ENCODE data around the gene INHBA.
A peak's percentile ranks its signal among the peaks of the same experiment; 100 is the strongest.

INHBA gene

DNA sequence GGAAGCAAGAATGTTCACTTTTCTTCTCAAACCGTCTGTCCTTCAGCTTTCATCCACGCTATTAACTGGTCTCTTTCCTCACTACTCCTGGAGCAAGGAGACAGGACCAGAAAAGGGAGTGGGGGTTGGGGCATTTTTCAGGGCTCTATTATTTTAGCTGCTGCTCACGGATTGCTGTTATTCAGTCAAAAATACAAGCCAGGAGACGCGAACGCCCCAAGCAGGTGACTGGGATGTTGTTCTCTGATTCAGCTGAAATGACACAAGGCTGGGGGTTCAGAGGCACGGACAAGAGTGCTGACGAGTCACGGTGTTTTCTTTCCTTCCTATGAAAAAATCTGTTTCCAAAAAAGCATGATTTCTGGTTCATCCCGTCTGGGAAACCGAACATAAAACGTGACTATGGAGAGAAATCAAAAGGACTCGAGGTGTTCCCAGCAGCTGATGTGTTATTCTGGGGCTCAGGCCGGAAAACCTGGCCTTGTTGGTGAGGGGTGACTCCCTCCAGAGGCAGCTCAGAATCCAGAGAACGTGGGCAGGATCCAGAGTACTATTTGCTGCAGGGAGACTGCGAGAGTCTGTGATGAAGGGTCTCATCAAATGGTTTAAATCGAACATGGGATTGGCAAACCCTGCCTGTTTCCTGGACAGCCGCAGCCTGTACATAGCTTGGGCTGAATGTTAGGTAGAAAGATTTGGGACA, 3.5 kb upstream of the INHBA start:
- DNase-seq (ENCODE audit: low spot score) = no peak
- peak overlapping the region; percentile 80 for H3K4me3 ChIP-seq
- H3K27ac ChIP-seq = peak overlapping the region; percentile 91 to 94
- TF ChIP-seq, protein P1, sequence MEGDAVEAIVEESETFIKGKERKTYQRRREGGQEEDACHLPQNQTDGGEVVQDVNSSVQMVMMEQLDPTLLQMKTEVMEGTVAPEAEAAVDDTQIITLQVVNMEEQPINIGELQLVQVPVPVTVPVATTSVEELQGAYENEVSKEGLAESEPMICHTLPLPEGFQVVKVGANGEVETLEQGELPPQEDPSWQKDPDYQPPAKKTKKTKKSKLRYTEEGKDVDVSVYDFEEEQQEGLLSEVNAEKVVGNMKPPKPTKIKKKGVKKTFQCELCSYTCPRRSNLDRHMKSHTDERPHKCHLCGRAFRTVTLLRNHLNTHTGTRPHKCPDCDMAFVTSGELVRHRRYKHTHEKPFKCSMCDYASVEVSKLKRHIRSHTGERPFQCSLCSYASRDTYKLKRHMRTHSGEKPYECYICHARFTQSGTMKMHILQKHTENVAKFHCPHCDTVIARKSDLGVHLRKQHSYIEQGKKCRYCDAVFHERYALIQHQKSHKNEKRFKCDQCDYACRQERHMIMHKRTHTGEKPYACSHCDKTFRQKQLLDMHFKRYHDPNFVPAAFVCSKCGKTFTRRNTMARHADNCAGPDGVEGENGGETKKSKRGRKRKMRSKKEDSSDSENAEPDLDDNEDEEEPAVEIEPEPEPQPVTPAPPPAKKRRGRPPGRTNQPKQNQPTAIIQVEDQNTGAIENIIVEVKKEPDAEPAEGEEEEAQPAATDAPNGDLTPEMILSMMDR (IDR thresholded peaks at IDR 0.05) = no peak

DNA sequence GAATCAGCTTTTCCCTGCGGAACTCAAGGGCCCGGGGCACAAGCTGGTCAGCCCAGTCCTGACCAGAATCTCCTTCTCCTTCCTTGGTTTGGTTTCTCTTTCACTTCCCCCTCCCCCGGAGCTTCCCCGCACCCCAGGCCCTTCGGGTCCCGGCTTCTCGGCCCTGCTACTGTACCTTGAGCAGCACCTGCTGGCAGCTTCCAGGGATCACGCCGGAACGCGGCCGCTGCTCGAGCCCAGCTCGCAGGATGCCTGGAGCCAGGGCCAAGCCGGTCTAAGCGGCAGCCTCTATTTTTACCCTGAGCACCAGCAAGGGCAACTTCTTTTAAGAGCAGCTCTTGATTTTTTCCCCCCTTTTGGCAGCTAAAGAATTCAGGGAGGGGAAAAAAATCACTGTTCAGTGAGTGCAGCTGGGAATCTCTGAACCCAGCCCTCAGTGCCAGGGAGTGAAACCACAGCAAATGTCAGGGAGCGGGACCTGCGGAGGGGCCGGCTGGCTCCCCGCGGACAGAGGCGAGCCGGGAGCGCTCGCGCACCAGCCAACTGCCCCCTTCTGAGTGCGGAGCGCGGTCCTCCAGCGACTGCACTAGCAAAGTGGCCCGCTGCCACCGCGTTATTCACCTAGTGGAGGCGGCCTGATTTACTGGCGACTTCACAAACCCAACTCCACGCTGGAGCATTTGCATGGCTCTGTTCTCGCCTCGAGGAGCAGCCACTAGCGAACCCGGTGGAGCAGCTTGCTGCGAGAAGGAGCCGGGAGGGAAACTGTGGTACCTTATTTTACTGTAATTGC, 2.4 kb upstream of the INHBA start:
- DNase-seq (ENCODE audit: low spot score) = peak; percentile 94

DNA sequence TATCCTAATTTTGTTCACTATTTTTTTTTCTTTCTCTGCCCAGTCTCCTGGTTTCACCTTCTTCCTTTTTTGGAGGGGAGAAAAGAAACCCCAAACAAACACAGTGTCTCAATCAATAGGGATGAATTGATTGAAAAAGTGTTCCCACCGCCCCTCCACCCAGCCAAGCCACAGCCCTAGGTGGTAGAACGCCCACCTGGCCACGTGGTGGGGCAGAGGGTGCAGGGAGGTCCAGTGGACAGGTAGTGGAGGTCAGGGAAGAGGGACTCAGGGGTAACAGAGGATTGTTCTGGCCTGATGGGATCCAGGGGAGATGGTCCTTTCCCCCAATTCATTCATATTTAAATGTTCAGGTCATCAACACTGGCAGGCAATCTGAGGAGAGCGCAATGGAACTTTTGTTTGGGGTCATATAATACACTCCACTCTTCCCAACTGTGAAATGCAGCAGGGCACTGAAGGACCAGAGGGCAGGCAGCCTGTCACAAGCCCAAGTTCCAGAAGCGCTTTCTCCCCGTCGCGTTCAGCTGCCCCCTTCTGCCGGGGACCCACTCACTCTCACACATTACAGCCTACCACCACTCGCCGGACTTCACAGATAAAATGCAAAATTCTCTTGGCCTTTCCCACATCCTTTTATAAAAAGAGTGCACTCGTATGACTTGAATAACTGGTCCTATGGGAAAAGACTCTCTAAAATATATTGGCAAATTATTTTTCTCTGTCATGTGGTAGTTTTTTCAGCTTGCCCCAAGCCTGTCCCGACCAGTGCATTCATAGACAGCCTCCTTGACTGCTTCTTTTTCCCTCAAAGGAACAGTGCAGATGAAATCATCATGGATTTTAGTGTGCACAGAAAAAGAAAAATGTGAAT, 1.6 kb downstream of the INHBA start:
- Histone ChIP-seq H3K27ac (peak overlapping the region; percentile 90 to 94), H3K4me3 (peak overlapping the region; percentile 82)
- no peak for DNase-seq (ENCODE audit: low spot score)
- TF ChIP-seq, protein P1 (IDR thresholded peaks at IDR 0.05) = no peak

More for the DNA sequence above, 2.4 kb upstream of the INHBA start:
- H3K27ac ChIP-seq = peak overlapping the region; percentile 91 to 94
- peak overlapping the region; percentile 80 for H3K4me3 ChIP-seq
- TF ChIP-seq, protein P1 (IDR thresholded peaks at IDR 0.05) = peak; percentile 61

DNA sequence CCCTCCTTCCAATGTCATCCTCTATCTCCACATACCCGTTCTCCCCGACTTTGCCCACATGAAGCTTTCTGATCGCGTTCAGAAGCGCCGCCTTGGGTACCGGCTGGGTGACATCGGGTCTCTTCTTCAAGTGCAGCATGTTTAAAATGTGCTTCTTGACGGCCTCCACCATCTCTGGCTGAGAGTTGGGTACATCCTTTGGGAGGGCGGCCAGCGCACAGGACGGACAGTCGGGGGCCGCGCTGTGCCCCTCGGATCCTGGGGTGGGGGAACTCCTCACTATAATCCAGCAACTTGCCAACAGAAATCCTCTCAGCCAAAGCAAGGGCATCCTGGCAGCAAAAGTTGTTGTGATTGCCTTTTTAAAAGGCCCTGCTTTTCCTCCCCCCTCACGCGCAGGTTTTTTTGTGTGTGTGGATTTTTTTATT, 2.8 kb downstream of the INHBA start:
- peak overlapping the region; percentile 82 for H3K4me3 ChIP-seq
- TF ChIP-seq, protein P1 (IDR thresholded peaks at IDR 0.05) = no peak
- H3K27ac ChIP-seq = peak overlapping the region; percentile 90 to 94
- no peak for DNase-seq (ENCODE audit: low spot score)

DNA sequence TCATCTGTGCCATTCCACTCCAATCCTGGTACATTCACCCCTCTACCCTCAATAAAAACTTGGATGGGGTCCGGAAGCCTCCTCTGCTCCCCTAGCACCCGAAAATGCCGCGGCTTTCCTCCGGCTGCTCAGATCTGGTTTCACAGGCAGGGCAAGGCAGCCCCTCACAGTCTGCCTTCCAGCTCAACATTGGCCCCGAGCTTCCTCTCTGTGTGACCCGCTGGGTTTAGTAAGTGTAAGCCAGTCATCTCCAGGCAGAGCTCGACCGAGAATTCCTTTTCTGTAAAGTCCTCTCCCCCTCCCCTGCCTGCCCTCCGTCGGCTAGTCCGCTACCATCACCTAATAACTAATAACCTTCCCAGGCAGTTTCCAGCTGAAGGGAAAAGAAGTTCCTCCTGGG, 3.4 kb downstream of the INHBA start:
- Histone ChIP-seq H3K27ac (peak overlapping the region; percentile 90 to 94), H3K4me3 (peak overlapping the region; percentile 82)
- TF ChIP-seq, protein P1 (IDR thresholded peaks at IDR 0.05) = no peak
- DNase-seq (ENCODE audit: low spot score) = no peak

DNA sequence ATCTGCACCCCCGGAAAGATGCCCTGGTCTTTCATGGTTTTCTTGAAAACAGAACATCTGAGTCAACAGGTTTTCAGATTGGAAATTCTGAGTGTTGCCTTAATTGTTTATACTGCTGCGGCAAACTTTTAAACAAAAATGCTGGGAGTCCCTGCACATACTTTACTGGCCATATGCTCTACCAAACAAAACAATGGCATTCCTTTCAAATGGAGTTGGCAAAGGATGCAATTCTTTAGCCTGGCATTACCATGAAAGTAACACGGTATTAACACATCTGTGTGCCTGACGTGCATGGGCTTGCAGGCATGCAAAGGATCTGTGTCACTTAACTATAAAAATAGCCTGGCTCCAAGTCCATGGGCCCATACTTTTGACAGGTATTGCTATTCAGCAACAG, 4.2 kb downstream of the INHBA start:
- DNase-seq (ENCODE audit: low spot score) = no peak
- H3K27ac ChIP-seq = peak overlapping the region; percentile 90 to 94
- TF ChIP-seq, protein P1 (IDR thresholded peaks at IDR 0.05) = no peak
- H3K4me3 ChIP-seq = peak overlapping the region; percentile 82

Data from coronary artery (tissue), 2 donors.